AG20443 (cell line): ENCODE data around the gene PPM1N.

Source experiments
- DNase-seq: peaks from one replicate; pipeline ENCODE4 v3.0.0; 2012; ENCODE audit warnings: low spot score, mixed read lengths

PPM1N gene

DNA sequence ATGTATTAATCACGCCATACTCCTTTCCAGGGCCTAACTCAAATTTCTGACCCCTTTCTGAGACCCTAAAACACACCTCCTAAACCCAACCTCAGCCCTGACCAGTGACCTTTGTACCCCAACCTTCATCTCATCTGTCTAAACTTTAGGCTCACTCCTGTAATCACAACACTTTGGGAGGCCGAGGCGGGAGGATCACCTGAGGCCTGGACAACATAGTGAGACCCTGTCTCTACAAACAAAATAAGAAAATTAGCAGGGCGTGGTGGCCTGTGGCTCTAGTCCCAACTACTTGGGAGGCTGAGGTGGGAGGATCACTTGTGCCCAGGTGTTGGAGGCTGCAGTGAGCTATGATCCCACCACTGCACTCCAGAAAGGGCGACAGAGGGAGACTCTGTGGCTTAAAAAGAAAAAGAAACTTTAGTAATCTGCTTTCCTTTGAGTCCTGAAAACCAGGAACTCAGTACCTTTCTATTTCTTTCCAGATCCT is 6.1 kb upstream of the PPM1N start:
- no peak for DNase-seq

GRCh38 chr19:45492627-45493470 is 5.4 kb upstream of the PPM1N start:
- peak; percentile 71 for DNase-seq

- DNase-seq: no peak
Measured at GRCh38 chr19:45494261-45494916, 3.9 kb upstream of the PPM1N start.

GRCh38 chr19:45495178-45495577 is 3.1 kb upstream of the PPM1N start:
- no peak for DNase-seq

GRCh38 chr19:45496349-45496953 is 1.8 kb upstream of the PPM1N start:
- DNase-seq: peak; percentile 57

GRCh38 chr19:45497791-45498190 is 452 bp upstream of the PPM1N start:
- no peak for DNase-seq

GRCh38 chr19:45499196-45500180 is 1.2 kb downstream of the PPM1N start:
- no peak for DNase-seq

GRCh38 chr19:45500918-45501729 is 2.9 kb downstream of the PPM1N start:
- DNase-seq: no peak

DNA sequence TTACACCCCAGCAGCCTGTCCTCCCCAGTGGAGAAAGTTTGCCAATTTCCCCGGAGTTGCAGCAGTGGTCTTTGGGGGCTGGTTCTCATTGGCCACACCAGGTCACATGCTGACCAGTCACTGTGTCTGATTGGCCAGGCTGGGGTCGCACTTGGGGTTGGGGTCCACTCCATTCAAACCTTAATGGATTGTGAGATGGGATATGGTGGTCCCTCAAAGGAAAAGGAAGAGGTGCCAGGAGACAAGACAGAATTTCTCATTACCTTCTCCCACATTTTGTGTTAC is 3.4 kb downstream of the PPM1N start:
- no peak for DNase-seq

GRCh38 chr19:45502111-45502510 is 3.9 kb downstream of the PPM1N start:
- no peak for DNase-seq

GRCh38 chr19:45503909-45504308 is 5.7 kb downstream of the PPM1N start:
- no peak for DNase-seq

GRCh38 chr19:45505151-45505995 is 7.1 kb downstream of the PPM1N start:
- DNase-seq: no peak

DNA sequence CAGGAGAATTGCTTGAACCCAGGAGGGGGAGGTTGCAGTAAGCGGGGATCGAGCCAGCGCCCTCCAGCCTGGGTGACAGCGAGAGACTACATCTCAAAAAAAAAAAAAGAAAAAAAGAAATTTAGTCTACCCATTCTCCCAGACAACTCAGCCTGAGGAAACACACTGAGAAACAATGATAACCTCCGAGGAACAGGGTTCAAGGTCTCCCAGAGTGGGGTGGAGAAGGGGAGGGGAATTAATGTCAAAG is 7.7 kb downstream of the PPM1N start:
- DNase-seq: no peak

GRCh38 chr19:45506246-45506988 is 8.2 kb downstream of the PPM1N start:
- DNase-seq: peak; percentile 94

DNA sequence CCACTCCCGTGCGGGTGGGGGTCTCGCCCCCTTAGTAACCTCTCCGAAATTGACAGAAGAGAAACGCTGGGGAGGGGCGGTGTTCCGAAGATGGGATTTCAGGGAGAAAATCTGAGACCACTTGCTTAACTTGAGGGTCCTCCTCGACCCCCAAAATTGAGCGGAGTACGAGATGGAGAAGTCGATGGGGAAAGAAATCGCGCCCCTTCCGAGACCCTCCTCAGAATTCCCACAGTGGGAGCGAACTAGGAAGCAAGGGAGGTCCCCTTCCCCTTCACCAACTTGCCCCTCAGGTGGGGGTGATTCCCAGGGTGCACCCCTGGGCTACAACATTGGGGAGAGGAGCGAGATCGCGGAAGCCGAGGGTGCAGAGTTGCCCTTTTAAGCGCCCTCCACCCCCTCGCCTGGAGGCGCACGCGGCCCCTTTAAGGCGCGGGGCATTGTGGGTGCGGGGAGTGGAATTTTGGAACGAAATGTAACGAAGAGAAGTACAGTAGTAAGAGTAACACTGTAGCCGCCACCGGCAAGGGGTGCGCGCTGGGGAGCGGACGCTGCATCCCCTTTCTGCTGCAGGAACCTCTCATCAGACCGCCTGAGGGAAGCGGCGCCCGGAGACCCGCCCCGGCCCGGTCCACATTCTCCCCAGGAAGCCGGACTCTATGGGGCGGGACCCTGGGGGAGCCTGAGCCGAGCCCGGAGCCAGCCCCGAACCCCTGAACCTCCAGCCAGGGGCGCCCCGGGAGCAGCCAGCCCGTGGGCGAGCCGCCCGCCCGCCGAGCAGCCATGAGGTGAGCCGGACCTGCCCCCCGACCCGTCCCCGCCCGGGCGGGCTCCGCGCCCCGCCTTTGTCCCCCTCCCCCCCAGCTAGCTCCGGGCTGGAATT is 9.0 kb downstream of the PPM1N start, which contains the start of gene VASP:
Gene VASP (plus strand): TSS at position 491 of the 883 bp plus-strand sequence. CDS start 293 bp downstream, at position 784.
- peak; percentile 86 for DNase-seq

DNA sequence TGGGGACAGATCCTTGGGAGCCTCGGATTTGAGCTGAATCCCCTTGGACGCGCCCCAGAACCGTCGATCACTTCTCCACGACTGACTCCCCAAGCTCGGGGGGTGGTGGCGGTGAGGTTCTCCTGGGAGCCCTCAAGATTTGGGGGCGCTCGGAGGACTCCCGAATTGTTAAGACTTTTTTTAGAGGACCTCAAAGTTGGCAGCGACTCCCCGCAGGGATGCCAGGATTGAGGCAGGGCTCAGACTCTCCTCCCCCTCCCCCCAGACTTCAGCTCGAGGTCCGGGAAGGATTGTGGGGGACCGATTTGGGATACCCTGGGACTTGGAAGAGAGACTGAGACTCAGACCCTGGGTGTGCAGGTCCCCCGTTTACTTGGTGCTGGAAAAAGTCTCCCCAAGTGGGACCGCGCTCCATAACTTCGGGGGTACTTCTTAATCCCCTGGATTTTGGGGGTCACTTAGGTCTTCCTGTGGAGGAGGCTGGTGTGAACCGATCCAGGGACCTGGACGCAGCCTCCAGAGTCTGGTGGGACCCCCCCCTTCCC is 9.7 kb downstream of the PPM1N start:
- DNase-seq: peak; percentile 46

DNA sequence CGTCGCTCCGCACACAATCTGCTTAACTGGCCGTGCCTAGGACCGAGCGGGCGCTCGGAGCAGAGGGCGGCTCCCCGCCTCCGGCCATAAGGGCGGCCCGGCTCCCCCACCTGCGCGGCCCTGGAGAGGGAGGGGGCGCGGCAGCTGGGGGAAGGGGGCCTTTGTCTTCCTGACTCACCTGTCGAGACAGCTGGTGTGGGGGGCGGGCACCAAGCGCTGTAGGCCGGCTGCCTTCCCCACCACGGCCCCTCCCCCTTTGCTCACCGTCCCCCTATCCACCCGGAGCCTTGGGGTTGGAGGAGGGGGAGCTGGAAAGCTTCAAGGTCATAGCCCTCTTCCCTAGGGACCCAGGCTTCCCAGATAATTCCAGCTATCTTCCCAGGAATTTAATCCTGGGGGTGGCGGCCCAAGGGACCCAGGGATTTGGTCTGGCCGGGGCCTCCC is 10.2 kb downstream of the PPM1N start:
- no peak for DNase-seq
